ENCODE data around the gene THAP11.

THAP11 gene

GRCh38 chr16:67841816-67842508 is at the start of gene THAP11:
TSS of gene THAP11 (plus strand) at chr16:67842320. CDS start at chr16:67842555, 235 bp downstream.
- peak; percentile 81 for DNase-seq (ENCODE audit: low read depth, low spot score)

GRCh38 chr16:67796099-67796718 is 45.9 kb upstream of the THAP11 start:
- no peak for DNase-seq (ENCODE audit: low read depth, low spot score)

- DNase-seq (ENCODE audit: low read depth, low spot score), result no peak
Observed at GRCh38 chr16:67800338-67800926, 41.7 kb upstream of the THAP11 start.

GRCh38 chr16:67801241-67801640 is 40.9 kb upstream of the THAP11 start:
- no peak for DNase-seq (ENCODE audit: low read depth, low spot score)

GRCh38 chr16:67801883-67802282 is 40.2 kb upstream of the THAP11 start:
- DNase-seq (ENCODE audit: low read depth, low spot score), result no peak

- no peak for DNase-seq (ENCODE audit: low read depth, low spot score)
Observed at GRCh38 chr16:67803894-67804293, 38.2 kb upstream of the THAP11 start.

- no peak for DNase-seq (ENCODE audit: low read depth, low spot score)
Observed at GRCh38 chr16:67804853-67805542, 37.1 kb upstream of the THAP11 start.

- DNase-seq (ENCODE audit: low read depth, low spot score), result no peak
Observed at GRCh38 chr16:67805718-67806427, 36.2 kb upstream of the THAP11 start.

- DNase-seq (ENCODE audit: low read depth, low spot score), result peak; percentile 92
Observed at GRCh38 chr16:67806428-67807147, 35.5 kb upstream of the THAP11 start, which contains the start of the genes RANBP10 and TSNAXIP1. TSS of gene RANBP10 (minus strand) at chr16:67806560. CDS start at chr16:67806536, 24 bp downstream. TSS of gene TSNAXIP1 (plus strand) at chr16:67806889. CDS start at chr16:67807150, 261 bp downstream.

- DNase-seq (ENCODE audit: low read depth, low spot score), result no peak
Observed at GRCh38 chr16:67807148-67807682, 34.9 kb upstream of the THAP11 start.

- DNase-seq (ENCODE audit: low read depth, low spot score), result no peak
Observed at GRCh38 chr16:67811899-67812298, 30.2 kb upstream of the THAP11 start.

GRCh38 chr16:67814567-67814966 is 27.6 kb upstream of the THAP11 start:
- no peak for DNase-seq (ENCODE audit: low read depth, low spot score)

- DNase-seq (ENCODE audit: low read depth, low spot score), result no peak
Observed at GRCh38 chr16:67820608-67821259, 21.4 kb upstream of the THAP11 start.

- DNase-seq (ENCODE audit: low read depth, low spot score), result no peak
Observed at GRCh38 chr16:67822511-67822910, 19.6 kb upstream of the THAP11 start.

- DNase-seq (ENCODE audit: low read depth, low spot score), result no peak
Observed at GRCh38 chr16:67825119-67825518, 17.0 kb upstream of the THAP11 start.

- DNase-seq (ENCODE audit: low read depth, low spot score), result no peak
Observed at GRCh38 chr16:67825906-67826305, 16.2 kb upstream of the THAP11 start.

- DNase-seq (ENCODE audit: low read depth, low spot score), result no peak
Observed at GRCh38 chr16:67828651-67829050, 13.5 kb upstream of the THAP11 start.

- DNase-seq (ENCODE audit: low read depth, low spot score), result no peak
Observed at GRCh38 chr16:67833030-67833414, 9.1 kb upstream of the THAP11 start.

- peak; percentile 83 for DNase-seq (ENCODE audit: low read depth, low spot score)
Observed at GRCh38 chr16:67833415-67834241, 8.5 kb upstream of the THAP11 start.
